GM13976 (cell line): ENCODE measurements around the gene ALK.

ENCODE experiments used
- DNase-seq: peaks from one replicate; pipeline ENCODE4 v3.0.0; 2012; ENCODE audit warnings: low spot score
- in situ Hi-C: fragments of 300-500 bp; cut with MboI; formaldehyde crosslinking; loops from one replicate; pipeline ENCODE4 v1.12.0; 2022; ENCODE audit warnings: low sequenced_read_pairs, mixed read lengths, inconsistent platforms; ENCODE audit not compliant: unreplicated experiment
- TF ChIP-seq, protein P1 (sequence below): IDR thresholded peaks from 2 replicates; pipeline ENCODE4 v1.5.1; 2012; ENCODE audit warnings: borderline replicate concordance, mild to moderate bottlenecking; ENCODE audit not compliant: insufficient read depth; ENCODE audit errors: extremely low read depth, missing control alignments, control extremely low read depth

The ALK gene

DNA sequence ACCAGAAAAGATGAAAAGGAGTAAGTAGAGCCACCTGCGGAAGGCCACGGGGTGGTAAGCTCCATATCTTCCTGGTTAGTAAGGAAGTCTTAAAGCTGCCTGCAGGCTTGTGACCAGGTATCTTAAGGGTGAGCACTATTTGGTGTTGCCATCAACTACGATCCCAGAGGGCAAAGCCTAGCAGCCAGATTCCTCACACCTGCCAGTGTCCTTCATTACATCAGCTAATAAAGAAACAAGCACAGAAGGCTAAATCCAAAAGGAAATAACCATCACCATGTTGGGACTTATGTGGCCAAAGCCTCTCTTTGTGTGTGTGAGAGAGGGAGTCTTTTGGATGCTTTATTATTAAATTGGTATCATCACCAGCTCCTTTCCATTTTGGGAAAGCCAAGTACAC, 123.5 kb downstream of the ALK start:
- TF ChIP-seq, protein P1, sequence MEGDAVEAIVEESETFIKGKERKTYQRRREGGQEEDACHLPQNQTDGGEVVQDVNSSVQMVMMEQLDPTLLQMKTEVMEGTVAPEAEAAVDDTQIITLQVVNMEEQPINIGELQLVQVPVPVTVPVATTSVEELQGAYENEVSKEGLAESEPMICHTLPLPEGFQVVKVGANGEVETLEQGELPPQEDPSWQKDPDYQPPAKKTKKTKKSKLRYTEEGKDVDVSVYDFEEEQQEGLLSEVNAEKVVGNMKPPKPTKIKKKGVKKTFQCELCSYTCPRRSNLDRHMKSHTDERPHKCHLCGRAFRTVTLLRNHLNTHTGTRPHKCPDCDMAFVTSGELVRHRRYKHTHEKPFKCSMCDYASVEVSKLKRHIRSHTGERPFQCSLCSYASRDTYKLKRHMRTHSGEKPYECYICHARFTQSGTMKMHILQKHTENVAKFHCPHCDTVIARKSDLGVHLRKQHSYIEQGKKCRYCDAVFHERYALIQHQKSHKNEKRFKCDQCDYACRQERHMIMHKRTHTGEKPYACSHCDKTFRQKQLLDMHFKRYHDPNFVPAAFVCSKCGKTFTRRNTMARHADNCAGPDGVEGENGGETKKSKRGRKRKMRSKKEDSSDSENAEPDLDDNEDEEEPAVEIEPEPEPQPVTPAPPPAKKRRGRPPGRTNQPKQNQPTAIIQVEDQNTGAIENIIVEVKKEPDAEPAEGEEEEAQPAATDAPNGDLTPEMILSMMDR = no peak
- in situ Hi-C loops = no loop called here
- DNase-seq = no peak

DNA sequence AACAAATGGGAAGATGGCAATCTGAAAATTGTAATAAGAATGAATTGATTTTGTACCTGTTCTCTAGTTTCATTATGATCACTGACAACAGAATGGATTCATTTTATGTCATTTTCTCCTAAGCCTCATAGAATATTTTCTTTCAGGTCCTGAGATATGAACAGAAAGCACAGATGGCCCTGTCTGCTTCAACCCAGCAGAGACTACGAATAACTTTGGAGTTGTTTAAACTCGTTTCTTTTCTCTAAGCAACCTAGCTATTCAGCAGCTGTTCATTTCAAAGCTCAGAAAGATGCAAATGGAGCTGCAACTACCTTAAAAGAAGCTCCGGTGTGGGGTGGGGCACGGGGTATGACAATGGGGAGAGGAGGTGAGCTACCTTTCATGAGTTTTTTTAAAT, 124.9 kb downstream of the ALK start:
- TF ChIP-seq, protein P1 = no peak

DNA sequence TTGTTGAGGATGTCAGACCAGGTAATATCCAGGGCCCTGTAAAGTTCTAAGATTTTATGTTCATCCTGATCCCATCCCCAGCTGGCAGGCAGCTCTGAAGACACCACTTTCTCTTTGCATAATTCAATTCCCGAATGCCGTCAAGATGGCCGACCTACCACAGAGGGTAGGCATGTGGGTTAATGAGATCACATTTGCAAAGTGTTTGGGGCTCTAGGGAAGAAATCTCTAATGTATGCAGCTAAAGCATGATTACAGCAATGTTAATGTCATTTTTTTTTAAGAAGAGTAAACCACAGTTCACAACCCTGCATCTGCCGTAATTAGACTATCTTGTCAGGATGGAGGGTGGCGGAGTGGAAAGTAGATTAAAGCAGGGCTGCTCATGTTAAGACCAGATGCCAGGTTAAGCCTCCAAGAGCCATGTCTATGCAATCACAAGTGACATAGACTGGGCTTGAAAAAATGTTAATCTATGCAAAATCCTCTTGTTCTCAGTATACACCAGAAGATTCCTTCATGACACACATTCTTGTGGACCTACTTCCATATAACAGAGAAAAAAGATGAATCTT, 131.4 kb downstream of the ALK start:
- no peak for DNase-seq
- in situ Hi-C loops = no loop called here
- TF ChIP-seq, protein P1 = no peak

More for the DNA sequence above, 124.9 kb downstream of the ALK start:
- no peak for DNase-seq
- in situ Hi-C loops = no loop called here

DNA sequence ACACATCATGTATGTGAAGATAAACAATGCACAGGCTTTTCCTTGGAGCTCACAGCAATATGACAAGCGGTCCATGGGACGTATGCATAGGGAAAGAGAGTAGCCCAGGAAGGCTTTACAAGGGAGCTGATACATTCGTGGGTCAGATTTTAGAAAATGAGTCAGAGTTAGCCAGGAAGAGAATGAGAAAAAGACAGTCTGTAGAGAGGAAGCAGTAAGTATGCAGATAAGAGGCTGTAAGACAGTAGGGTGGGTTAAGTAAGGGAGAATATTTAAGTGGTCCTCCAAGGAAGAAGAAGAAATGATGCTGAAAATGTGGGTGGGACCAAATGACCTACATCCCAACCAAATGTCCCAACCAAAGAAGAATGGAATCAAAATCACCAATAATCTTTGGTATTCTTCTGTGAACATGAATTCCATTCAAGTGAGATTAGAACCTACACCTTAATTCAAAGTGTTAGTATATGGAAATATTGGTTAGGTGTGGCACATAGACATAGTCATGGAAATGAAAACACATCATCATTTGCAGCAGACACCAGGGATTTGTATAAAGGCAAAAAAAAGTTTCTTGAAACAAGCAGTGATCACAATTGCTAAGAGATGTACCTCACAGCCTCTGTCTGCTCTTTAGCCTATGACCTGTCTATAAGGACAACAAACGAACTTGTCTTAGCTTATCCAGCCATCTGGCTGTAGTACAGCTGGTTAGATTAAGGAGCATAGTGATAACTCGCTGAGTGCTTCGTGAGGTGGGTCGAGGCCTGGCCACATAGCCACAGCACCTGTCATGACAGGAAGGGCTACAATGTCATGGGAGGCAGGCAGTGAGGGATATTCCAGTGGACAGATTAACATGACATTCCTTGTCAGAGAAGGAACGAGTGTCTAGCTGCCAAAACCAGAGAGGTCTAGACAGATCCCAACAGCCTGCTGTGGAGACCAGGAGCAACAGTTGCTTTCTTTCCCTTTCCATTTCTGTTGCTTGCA, 133.6 kb downstream of the ALK start:
- TF ChIP-seq, protein P1 = no peak
- no peak for DNase-seq
- in situ Hi-C loops = no loop called here

DNA sequence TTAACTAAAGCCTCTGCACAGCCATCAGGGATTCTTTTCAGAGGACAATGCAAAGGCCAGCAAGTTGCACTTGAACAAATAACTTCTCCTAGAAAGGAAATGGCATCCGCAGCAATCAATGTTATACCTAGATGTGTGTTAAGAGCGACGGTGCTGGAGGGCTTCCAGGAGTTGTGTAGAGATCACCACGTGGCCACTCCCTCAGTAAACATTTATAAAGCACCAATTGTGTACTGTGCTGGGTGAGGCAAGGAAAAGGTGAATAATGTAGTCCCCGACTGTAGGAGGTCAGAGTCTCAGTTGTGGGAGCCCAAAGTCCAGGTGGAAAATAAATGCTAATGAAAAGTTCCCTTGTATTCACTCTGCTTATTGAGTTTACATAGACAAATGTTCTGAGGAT, 135.0 kb downstream of the ALK start:
- in situ Hi-C loops = no loop called here
- TF ChIP-seq, protein P1 = no peak
- no peak for DNase-seq

DNA sequence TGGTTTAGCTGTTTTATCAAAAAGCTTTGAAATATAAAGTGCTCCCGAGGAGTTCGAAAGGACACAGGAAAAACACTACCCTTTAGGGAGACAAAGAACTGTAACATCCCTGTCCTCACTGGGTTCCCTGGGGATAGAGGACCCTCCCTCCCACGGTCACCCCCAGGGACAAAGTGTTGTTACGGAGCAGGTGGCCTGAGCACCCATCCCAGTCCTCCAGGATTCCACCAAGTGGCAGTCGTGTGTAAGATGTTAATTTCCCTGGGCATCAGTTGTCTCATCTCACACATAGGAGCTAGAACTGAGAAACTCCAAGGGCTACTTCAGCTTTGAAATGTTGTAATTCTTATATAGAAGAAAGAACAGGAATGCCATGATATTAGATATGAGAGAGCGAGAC, 137.7 kb downstream of the ALK start:
- in situ Hi-C loops = no loop called here
- TF ChIP-seq, protein P1 = no peak
- DNase-seq = no peak
